Prostate gland (tissue), 2 donors: ENCODE results near the gene PPP1R1B.

ENCODE experiments used
- CTCF ChIP-seq, 4 experiments: fragments of 200-600 bp in 2 of 4; fragments of 450-650 bp in 2 of 4; sonication (generic) in 2 of 4; IDR thresholded peaks; 1 replicate in 3 of 4; 2 replicates in 1 of 4; pipeline ENCODE4 v1.5.1; 2016 to 2019; ENCODE audit warnings: antibody characterized with exemption in 4 of 4, mild to moderate bottlenecking in 2 of 4, moderate library complexity in 2 of 4
- POLR2AphosphoS5 ChIP-seq: sonication (generic); formaldehyde crosslinking; IDR thresholded peaks from one replicate; pipeline ENCODE4 v1.6.1; 2017; ENCODE audit warnings: antibody characterized with exemption

GRCh38 chr17:39678340-39679116, 51.8 kb downstream of the PPP1R1B start:
- TF ChIP-seq CTCF (IDR thresholded peaks at IDR 0.05) (no peak), POLR2AphosphoS5 (no peak)
